ENCODE results near the gene WWOX.
"Not testable (repeated sequence)": the region's sequence is repeated elsewhere in the genome, so short reads cannot be mapped to it uniquely, and the experiment has no call there.

The WWOX gene

GRCh38 chr16:78500659-78501270 is 401.3 kb downstream of the WWOX start:
- no peak for DNase-seq (ENCODE audit: low read depth in 2 of 2)

GRCh38 chr16:78501744-78502143 is 402.3 kb downstream of the WWOX start:
- no peak for DNase-seq (ENCODE audit: low read depth in 2 of 2)

- no peak for DNase-seq (ENCODE audit: low read depth in 2 of 2)
Observed at GRCh38 chr16:78502812-78503350, 403.4 kb downstream of the WWOX start.

- peak in 1 of 2 donors; percentile 41 for DNase-seq (ENCODE audit: low read depth in 2 of 2)
Observed at GRCh38 chr16:78503602-78504001, 404.1 kb downstream of the WWOX start.

GRCh38 chr16:78504401-78504851 is 405.0 kb downstream of the WWOX start:
- no peak for DNase-seq (ENCODE audit: low read depth in 2 of 2)

- DNase-seq (ENCODE audit: low read depth in 2 of 2) = no peak
Observed at GRCh38 chr16:78505036-78505435, 405.6 kb downstream of the WWOX start.

- DNase-seq (ENCODE audit: low read depth in 2 of 2) = no peak
Observed at GRCh38 chr16:78505544-78506366, 406.3 kb downstream of the WWOX start.

GRCh38 chr16:78506367-78507193 is 407.1 kb downstream of the WWOX start:
- no peak for DNase-seq (ENCODE audit: low read depth in 2 of 2)

- DNase-seq (ENCODE audit: low read depth in 2 of 2) = no peak
Observed at GRCh38 chr16:78507576-78507975, 408.1 kb downstream of the WWOX start.

- no peak for DNase-seq (ENCODE audit: low read depth in 2 of 2)
Observed at GRCh38 chr16:78509965-78510364, 410.5 kb downstream of the WWOX start.

GRCh38 chr16:78510496-78510895 is 411.0 kb downstream of the WWOX start:
- no peak for DNase-seq (ENCODE audit: low read depth in 2 of 2)

GRCh38 chr16:78513838-78514237 is 414.4 kb downstream of the WWOX start:
- DNase-seq (ENCODE audit: low read depth in 2 of 2) = no peak

- not testable (repeated sequence) for DNase-seq (ENCODE audit: low read depth in 2 of 2)
Observed at GRCh38 chr16:78514888-78515287, 415.4 kb downstream of the WWOX start.

- DNase-seq (ENCODE audit: low read depth in 2 of 2) = no peak
Observed at GRCh38 chr16:78515421-78515820, 416.0 kb downstream of the WWOX start.

GRCh38 chr16:78516006-78516736 is 416.7 kb downstream of the WWOX start:
- DNase-seq (ENCODE audit: low read depth in 2 of 2) = no peak

GRCh38 chr16:78519896-78520295 is 420.4 kb downstream of the WWOX start:
- no peak for DNase-seq (ENCODE audit: low read depth in 2 of 2)

- no peak for DNase-seq (ENCODE audit: low read depth in 2 of 2)
Observed at GRCh38 chr16:78520470-78520869, 421.0 kb downstream of the WWOX start.

GRCh38 chr16:78522327-78522726 is 422.9 kb downstream of the WWOX start:
- DNase-seq (ENCODE audit: low read depth in 2 of 2) = no peak

GRCh38 chr16:78523212-78523985 is 423.9 kb downstream of the WWOX start:
- DNase-seq (ENCODE audit: low read depth in 2 of 2) = no peak

GRCh38 chr16:78524066-78524595 is 424.7 kb downstream of the WWOX start:
- no peak for DNase-seq (ENCODE audit: low read depth in 2 of 2)
